A673 (cell line): Measurements from ENCODE around the gene PACRG. TPM values are rescaled to one million over a fixed set of nuclear protein-coding genes. Genes with fewer than 3 reads are reported as not detected.

ENCODE experiments used
- BruUV-seq: library from RNA; stranded (reverse); fragments of 400-500 nt; replicated peaks from 2 replicates; lab custom pipeline; 2021; lab: Mats Ljungman, UMichigan
- CTCF ChIA-PET: fragments of 300-600 bp; sonication (Branson Sonifier 250); formaldehyde crosslinking; loops from one replicate; lab custom pipeline; 2022; ENCODE audit warnings: antibody characterized with exemption; lab: Charles Lee
- POLR2A ChIA-PET: fragments of 300-600 bp; sonication (Branson Sonifier 250); formaldehyde crosslinking; loops from one replicate; lab custom pipeline; 2022; ENCODE audit warnings: antibody characterized with exemption; ENCODE audit not compliant: low non-redundant PET; lab: Charles Lee
- DNase-seq: peaks from one replicate; pipeline ENCODE4 v3.0.0-alpha.2; 2015; ENCODE audit warnings: low spot score
- H3K27ac ChIP-seq: fragments of 200-600 bp; sonication (generic); 2 replicates; pipeline ENCODE4 v1.5.1; 2016; ENCODE audit warnings: mixed run types, low read depth, mild to moderate bottlenecking, mixed read lengths, antibody characterized with exemption, low read length; ENCODE audit not compliant: poor library complexity, severe bottlenecking
- H3K27me3 ChIP-seq: fragments of 200-600 bp; sonication (generic); replicated peaks from 2 replicates; pipeline ENCODE4 v1.6.1; 2017; ENCODE audit warnings: mixed run types, low read depth, mild to moderate bottlenecking, mixed read lengths, antibody characterized with exemption, low read length; ENCODE audit not compliant: insufficient read depth, poor library complexity
- H3K36me3 ChIP-seq: fragments of 200-600 bp; sonication (generic); 2 replicates; pipeline ENCODE4 v1.6.1; 2016; ENCODE audit warnings: mixed run types, mild to moderate bottlenecking, mixed read lengths, antibody characterized with exemption, low read length; ENCODE audit not compliant: insufficient read depth, poor library complexity, severe bottlenecking
- H3K4me1 ChIP-seq: fragments of 200-600 bp; sonication (generic); 2 replicates; pipeline ENCODE4 v1.6.1; 2017; ENCODE audit warnings: mixed run types, mild to moderate bottlenecking, mixed read lengths, antibody characterized with exemption, low read length; ENCODE audit not compliant: insufficient read depth, poor library complexity, severe bottlenecking
- H3K4me3 ChIP-seq: fragments of 200-600 bp; sonication (generic); 2 replicates; pipeline ENCODE4 v1.5.1; 2016; ENCODE audit warnings: low read depth, mixed run types, mild to moderate bottlenecking, mixed read lengths, low read length; ENCODE audit not compliant: poor library complexity, severe bottlenecking
- H3K9me3 ChIP-seq: fragments of 200-600 bp; sonication (generic); 2 replicates; pipeline ENCODE4 v1.6.1; 2016; ENCODE audit warnings: mixed run types, low read depth, mild to moderate bottlenecking, mixed read lengths, antibody characterized with exemption, low read length; ENCODE audit not compliant: poor library complexity, severe bottlenecking
- CTCF ChIP-seq: fragments of 300-800, 200-600 bp; sonication (generic); conservative IDR thresholded peaks from 2 replicates; pipeline ENCODE4 v1.5.1; 2017; ENCODE audit warnings: low read depth, mild to moderate bottlenecking, antibody characterized with exemption, low read length, moderate library complexity, mixed read lengths
- EZH2 ChIP-seq: fragments of 200-600 bp; sonication (generic); IDR thresholded peaks from 2 replicates; pipeline ENCODE4 v1.6.1; 2017; ENCODE audit warnings: borderline replicate concordance, low read depth, mild to moderate bottlenecking, mixed read lengths, antibody characterized with exemption, low read length; ENCODE audit not compliant: poor library complexity, severe bottlenecking
- intact Hi-C: fragments of 100-400 bp; cut with micrococcal nuclease; formaldehyde crosslinking; loops from one replicate; pipeline ENCODE4 v1.10.0; 2022; ENCODE audit not compliant: unreplicated experiment
- total RNA-seq: library from RNA; stranded (reverse); gene quantifications from 2 replicates; pipeline ENCODE4 v1.2.3, GENCODE V29; 2021

PACRG gene
- total RNA-seq, 1 experiment from 2014 or later = not detected

DNA sequence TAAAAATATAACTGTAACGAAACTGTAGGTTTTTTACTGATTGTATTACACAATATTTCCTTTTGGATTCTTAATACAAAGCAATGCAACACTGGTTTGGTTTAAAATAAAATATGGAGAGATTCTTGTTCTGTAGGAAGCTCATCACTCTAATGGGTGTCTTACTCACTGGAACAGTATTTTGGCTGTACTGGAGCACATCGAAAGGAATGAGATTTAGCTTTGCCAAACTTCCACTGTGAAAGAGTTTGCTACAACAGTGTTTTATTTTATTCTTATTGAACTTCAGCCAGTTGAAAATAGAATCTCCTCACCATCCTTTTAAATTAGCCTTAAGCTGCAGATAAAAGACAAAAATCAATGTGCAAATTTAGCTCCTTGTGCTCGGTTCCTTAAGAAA is 456.0 kb downstream of the PACRG start:
- POLR2A ChIA-PET = no interaction called here
- no peaks in the 10 kb centered on the region for H3K27me3 ChIP-seq
- DNase-seq = no peak
- H3K9me3 ChIP-seq = no peaks in the 10 kb centered on the region
- no peaks in the 10 kb centered on the region for H3K4me1 ChIP-seq
- CTCF ChIA-PET = no interaction called here
- no peak overlapping the region for H3K4me3 ChIP-seq
- intact Hi-C loops = loop anchor here (10.0 kb wide), 1 partner anchor 231 kb away; the partner anchor contains the start of gene QKI
- no peak for TF ChIP-seq EZH2
- no peak for TF ChIP-seq CTCF
- no TSS peak for BruUV-seq
- H3K27ac ChIP-seq = no peak overlapping the region
- no peaks in the 10 kb centered on the region for H3K36me3 ChIP-seq

- Histone ChIP-seq H3K4me1 (no peaks in the 10 kb centered on the region), H3K36me3 (no peaks in the 10 kb centered on the region), H3K27ac (no peak overlapping the region), H3K9me3 (no peaks in the 10 kb centered on the region), H3K27me3 (no peaks in the 10 kb centered on the region), H3K4me3 (no peak overlapping the region)
- no TSS peak for BruUV-seq
- intact Hi-C loops = loop anchor here (10.0 kb wide), 1 partner anchor 229 kb away; the partner anchor contains the start of gene QKI
- TF ChIP-seq EZH2 (no peak), CTCF (no peak)
- POLR2A ChIA-PET = no interaction called here
- CTCF ChIA-PET = no interaction called here
- DNase-seq = no peak
Measured at GRCh38 chr6:163185744-163186143, 458.0 kb downstream of the PACRG start.

DNA sequence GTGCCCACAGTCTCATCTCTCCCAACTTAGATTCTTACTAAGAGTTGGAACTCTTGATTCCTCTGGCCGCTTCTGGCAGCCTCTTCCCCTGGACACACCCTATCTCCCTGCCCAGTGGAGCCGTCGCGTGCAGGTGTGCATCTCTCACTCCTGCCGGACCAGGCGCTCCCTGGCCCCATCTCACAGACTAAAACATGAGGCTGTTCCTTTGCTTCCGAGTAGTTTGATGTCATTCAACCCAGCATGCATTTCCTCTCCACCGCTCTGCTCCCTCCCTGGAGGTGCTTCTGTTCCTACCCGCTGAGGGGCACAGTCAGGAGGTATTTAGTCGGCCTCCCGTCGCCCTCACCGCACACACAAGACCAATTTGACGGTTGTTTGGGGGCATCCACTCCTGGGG is 458.8 kb downstream of the PACRG start:
- CTCF ChIA-PET = no interaction called here
- no TSS peak for BruUV-seq
- Histone ChIP-seq H3K4me1 (no peaks in the 10 kb centered on the region), H3K27ac (no peak overlapping the region), H3K9me3 (no peaks in the 10 kb centered on the region), H3K4me3 (no peak overlapping the region), H3K36me3 (no peaks in the 10 kb centered on the region), H3K27me3 (no peaks in the 10 kb centered on the region)
- POLR2A ChIA-PET = no interaction called here
- TF ChIP-seq EZH2 (no peak), CTCF (no peak)
- DNase-seq = peak; percentile 4
- intact Hi-C loops = loop anchor here (10.0 kb wide), 1 partner anchor 228 kb away; the partner anchor contains the start of gene QKI
